Prostate gland (tissue), 2 donors: ENCODE results near the gene CCBE1. TPM values are rescaled to one million over a fixed set of nuclear protein-coding genes. Genes with fewer than 3 reads are reported as not detected.
"Not testable (repeated sequence)": the region's sequence is repeated elsewhere in the genome, so short reads cannot be mapped to it uniquely, and the experiment has no call there.

ENCODE experiments used
- DNase-seq: peaks from one replicate; pipeline ENCODE4 v3.0.0-alpha.2; 2019; ENCODE audit warnings: low spot score
- H3K27ac ChIP-seq, 2 donors: fragments of 200-600 bp; sonication (generic); 2 replicates each; pipeline ENCODE4 v1.5.1; 2017 to 2019
- H3K27me3 ChIP-seq: fragments of 200-600 bp; sonication (generic); replicated peaks from 2 replicates; pipeline ENCODE4 v1.5.1; 2019; ENCODE audit not compliant: insufficient read depth
- H3K36me3 ChIP-seq, 2 donors: fragments of 200-600 bp; sonication (generic); 1 replicate in 1 of 2; 2 replicates in 1 of 2; pipeline versions ENCODE4 v1.5.1 to v1.8.1; 2017 to 2019
- H3K4me1 ChIP-seq: fragments of 200-600 bp; sonication (generic); replicated peaks from 2 replicates; pipeline ENCODE4 v1.5.1; 2019
- H3K4me3 ChIP-seq, 2 donors: fragments of 200-600 bp; sonication (generic); 2 replicates each; pipeline ENCODE4 v1.5.1; 2017 to 2019
- H3K9me3 ChIP-seq: fragments of 200-600 bp; sonication (generic); 2 replicates; pipeline ENCODE4 v1.5.1; 2017
- POLR2A ChIP-seq: fragments of 450-650 bp; IDR thresholded peaks from one replicate; pipeline ENCODE4 v1.6.1; 2016; ENCODE audit warnings: antibody characterized with exemption, mild to moderate bottlenecking
- POLR2AphosphoS5 ChIP-seq: sonication (generic); formaldehyde crosslinking; IDR thresholded peaks from one replicate; pipeline ENCODE4 v1.6.1; 2017; ENCODE audit warnings: antibody characterized with exemption
- WGBS: methylation state at CpG from one replicate; pipeline ENCODE4 v1.1.5; 2018; 5-methylcytosine and 5-hydroxymethylcytosine counted together
- intact Hi-C: fragments of 100-400 bp; cut with DNase I; formaldehyde crosslinking; loops from one replicate; pipeline ENCODE4 v1.14.2; 2022
- total RNA-seq, 2 donors: library from RNA; depleted of rRNA; stranded (reverse); fragments of >200 nt; gene quantifications; one replicate each; pipeline ENCODE4 v1.1.0, GENCODE V29; 2016
- TF ChIP-seq, protein P1 (sequence below), 4 experiments: fragments of 200-600 bp in 2 of 4; fragments of 450-650 bp in 2 of 4; sonication (generic) in 2 of 4; IDR thresholded peaks; 1 replicate in 3 of 4; 2 replicates in 1 of 4; pipeline ENCODE4 v1.5.1; 2016 to 2019; ENCODE audit warnings: antibody characterized with exemption in 4 of 4, mild to moderate bottlenecking in 2 of 4, moderate library complexity in 2 of 4

The CCBE1 gene
- total RNA-seq, 2 donors from 2014 or later: 1.8 to 2.0 TPM

- no peak for DNase-seq
- H3K4me1 ChIP-seq: no peaks in the 10 kb centered on the region
- no peak for TF ChIP-seq POLR2AphosphoS5
- TF ChIP-seq, protein P1, sequence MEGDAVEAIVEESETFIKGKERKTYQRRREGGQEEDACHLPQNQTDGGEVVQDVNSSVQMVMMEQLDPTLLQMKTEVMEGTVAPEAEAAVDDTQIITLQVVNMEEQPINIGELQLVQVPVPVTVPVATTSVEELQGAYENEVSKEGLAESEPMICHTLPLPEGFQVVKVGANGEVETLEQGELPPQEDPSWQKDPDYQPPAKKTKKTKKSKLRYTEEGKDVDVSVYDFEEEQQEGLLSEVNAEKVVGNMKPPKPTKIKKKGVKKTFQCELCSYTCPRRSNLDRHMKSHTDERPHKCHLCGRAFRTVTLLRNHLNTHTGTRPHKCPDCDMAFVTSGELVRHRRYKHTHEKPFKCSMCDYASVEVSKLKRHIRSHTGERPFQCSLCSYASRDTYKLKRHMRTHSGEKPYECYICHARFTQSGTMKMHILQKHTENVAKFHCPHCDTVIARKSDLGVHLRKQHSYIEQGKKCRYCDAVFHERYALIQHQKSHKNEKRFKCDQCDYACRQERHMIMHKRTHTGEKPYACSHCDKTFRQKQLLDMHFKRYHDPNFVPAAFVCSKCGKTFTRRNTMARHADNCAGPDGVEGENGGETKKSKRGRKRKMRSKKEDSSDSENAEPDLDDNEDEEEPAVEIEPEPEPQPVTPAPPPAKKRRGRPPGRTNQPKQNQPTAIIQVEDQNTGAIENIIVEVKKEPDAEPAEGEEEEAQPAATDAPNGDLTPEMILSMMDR (IDR thresholded peaks at IDR 0.05): no peak
- no peak for TF ChIP-seq POLR2A
- H3K36me3 ChIP-seq: no peaks in the 10 kb centered on the region
- intact Hi-C loops: no loop called here
- H3K27me3 ChIP-seq: no peaks in the 10 kb centered on the region
- H3K27ac ChIP-seq: no peak overlapping the region
- no peaks in the 10 kb centered on the region for H3K9me3 ChIP-seq
- WGBS: 39% methylated on average over 1 of the region's 1 CpG
- H3K4me3 ChIP-seq: no peak overlapping the region
Measured at GRCh38 chr18:59671551-59671950, 25.7 kb downstream of the CCBE1 start.

DNA sequence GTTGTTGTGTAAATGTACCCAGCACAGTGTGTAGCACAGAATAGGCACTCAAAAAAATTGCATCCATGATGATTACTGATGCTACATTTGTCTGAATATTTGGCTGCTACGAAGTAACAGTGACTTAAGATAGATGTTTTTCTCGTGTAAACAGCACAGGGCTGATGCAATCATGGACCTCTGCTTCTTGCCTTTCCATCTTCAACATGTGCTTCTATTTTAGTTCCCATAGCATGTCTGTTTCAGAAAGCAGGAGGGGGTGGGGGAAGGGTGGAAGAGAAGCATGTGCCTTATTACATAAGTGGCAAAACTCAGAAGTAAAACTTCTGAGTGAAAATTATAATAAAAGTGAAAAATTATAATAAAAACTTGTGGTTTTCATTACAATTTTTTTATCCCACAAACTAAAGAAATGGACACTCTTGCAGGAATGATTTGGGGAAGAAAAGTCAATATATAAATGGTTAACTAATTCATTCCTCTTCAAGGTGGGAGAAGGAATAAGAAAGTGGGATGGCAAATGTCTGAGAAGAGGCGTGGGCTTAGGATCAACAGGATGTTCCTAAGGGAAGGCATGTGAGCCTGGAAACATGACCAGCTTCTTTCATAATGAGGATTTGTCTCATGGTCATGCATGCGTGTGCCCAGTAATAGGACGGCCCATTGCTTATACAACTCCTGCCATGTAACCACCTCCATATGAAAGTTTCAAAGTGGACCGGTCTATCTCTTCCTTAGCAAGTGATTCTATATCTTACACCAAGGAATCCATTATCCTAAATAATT is 27.2 kb downstream of the CCBE1 start:
- TF ChIP-seq POLR2AphosphoS5: no peak
- TF ChIP-seq, protein P1 (IDR thresholded peaks at IDR 0.05): no peak
- TF ChIP-seq POLR2A: no peak
- DNase-seq: no peak
- no peak overlapping the region for H3K27ac ChIP-seq

GRCh38 chr18:59667488-59667887 is 29.7 kb downstream of the CCBE1 start:
- Histone ChIP-seq H3K27ac (no peak overlapping the region), H3K36me3 (no peaks in the 10 kb centered on the region), H3K4me3 (no peak overlapping the region), H3K9me3 (no peaks in the 10 kb centered on the region), H3K4me1 (no peaks in the 10 kb centered on the region), H3K27me3 (no peaks in the 10 kb centered on the region)
- no peak for DNase-seq
- no peak for TF ChIP-seq POLR2A
- 84% methylated on average over 4 of the region's 4 CpGs for WGBS
- intact Hi-C loops: no loop called here

More for the DNA sequence above, 27.2 kb downstream of the CCBE1 start:
- no peaks in the 10 kb centered on the region for H3K9me3 ChIP-seq
- intact Hi-C loops: no loop called here
- H3K4me3 ChIP-seq: no peak overlapping the region
- H3K4me1 ChIP-seq: no peaks in the 10 kb centered on the region
- no peaks in the 10 kb centered on the region for H3K36me3 ChIP-seq
- H3K27me3 ChIP-seq: no peaks in the 10 kb centered on the region
- 83% methylated on average over 6 of the region's 6 CpGs for WGBS

- H3K4me1 ChIP-seq, DNase-seq, H3K9me3 ChIP-seq, intact Hi-C loops, H3K4me3 ChIP-seq, H3K27me3 ChIP-seq, H3K27ac ChIP-seq, H3K36me3 ChIP-seq: not testable (repeated sequence)
- WGBS: 71% methylated on average over 9 of the region's 9 CpGs
Measured at GRCh38 chr18:59666007-59666402, 31.2 kb downstream of the CCBE1 start.

DNA sequence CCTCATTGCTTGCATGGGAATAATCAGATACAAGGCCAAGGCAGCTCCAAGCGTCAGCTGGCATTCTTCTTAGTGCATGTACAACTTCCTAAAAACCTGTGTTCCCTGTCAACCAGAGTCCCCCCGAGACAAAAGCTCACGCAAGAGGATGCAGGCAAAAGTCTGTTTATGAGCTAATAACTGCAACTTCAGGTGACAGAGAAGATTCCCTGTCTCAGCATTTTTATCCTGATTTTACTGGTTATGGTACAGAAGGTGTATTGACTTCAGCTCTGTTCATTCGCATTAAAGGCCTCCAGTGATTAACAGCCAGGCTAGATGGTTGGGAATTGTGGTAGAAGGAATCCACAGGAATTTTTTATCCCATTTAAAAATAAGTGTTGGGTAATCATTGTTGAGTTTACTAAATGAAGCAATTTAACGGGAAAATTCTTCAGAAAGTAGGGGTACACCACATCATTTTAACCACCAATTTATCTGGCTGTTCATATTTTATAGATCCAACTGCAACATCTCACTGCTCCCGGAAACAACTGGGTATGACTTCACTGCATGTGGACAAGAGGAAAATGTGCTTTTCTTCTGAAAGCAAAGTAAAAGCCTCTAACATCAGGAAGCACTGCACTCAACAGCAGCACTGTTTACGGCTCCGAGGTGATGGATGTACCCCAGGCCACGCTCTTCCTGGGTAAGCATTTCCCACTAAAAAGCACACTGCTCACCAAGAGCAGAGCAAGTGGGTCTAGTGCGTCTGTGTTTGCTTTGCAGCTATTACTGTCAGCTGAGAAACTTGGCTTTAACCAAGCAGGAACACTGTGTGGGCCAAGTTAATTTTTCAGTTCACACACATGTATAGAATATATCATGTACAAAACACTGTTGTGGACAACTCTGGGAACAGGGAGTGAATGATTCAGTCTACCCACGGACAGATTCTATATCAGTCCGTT is 31.9 kb downstream of the CCBE1 start:
- 66% methylated on average over 12 of the region's 12 CpGs for WGBS
- DNase-seq: no peak
- H3K4me1 ChIP-seq: no peaks in the 10 kb centered on the region
- TF ChIP-seq POLR2A (no peak), POLR2AphosphoS5 (no peak)
- TF ChIP-seq, protein P1 (IDR thresholded peaks at IDR 0.05): no peak
- intact Hi-C loops: no loop called here
- H3K27ac ChIP-seq: no peak overlapping the region
- no peaks in the 10 kb centered on the region for H3K27me3 ChIP-seq
- H3K36me3 ChIP-seq: no peaks in the 10 kb centered on the region
- no peak overlapping the region for H3K4me3 ChIP-seq
- no peaks in the 10 kb centered on the region for H3K9me3 ChIP-seq
